Left renal cortex interstitium (tissue), 4 donors: Measurements from ENCODE around the gene POLR1E. TPM values are rescaled to one million over a fixed set of nuclear protein-coding genes. Genes with fewer than 3 reads are reported as not detected.
A peak's percentile ranks its signal among the peaks of the same experiment; 100 is the strongest.
"Not testable (repeated sequence)": the region's sequence is repeated elsewhere in the genome, so short reads cannot be mapped to it uniquely, and the experiment has no call there.

Experiments
- DNase-seq, 4 donors: peaks; one replicate each; pipeline ENCODE4 v3.0.0-alpha.2; 2013; ENCODE audit warnings: low read depth in 4 of 4, low spot score in 2 of 4, missing footprints in 1 of 4
- polyA plus RNA-seq, 4 donors: library from polyadenylated mRNA; unstranded; fragments of 120-200 nt; gene quantifications; one replicate each; pipeline ENCODE4 v1.2.1, GENCODE V29; 2013; ENCODE audit not compliant: insufficient read length in 4 of 4

Gene POLR1E
- polyA plus RNA-seq, 4 donors: 23.0 to 26.0 (median 23.7) TPM

DNA sequence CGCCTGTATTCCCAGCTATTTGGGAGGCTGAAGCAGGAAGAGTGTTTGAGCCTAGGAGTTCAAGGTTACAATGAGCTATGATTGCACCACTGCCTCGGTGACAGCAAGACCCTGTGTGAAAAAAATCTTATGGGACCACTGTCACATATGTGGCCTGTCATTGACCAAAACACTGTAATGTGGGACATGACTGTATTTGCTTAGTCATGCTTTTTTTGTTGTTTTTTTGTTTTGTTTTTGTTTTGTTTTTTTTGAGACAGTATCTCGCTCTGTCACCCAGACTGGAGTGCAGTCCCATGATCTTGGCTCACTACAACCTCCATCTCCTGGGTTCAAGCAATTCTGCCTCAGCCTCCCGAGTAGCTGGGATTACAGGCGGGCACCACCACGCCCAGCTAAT, 13.5 kb downstream of the POLR1E start:
- no peak for DNase-seq

DNA sequence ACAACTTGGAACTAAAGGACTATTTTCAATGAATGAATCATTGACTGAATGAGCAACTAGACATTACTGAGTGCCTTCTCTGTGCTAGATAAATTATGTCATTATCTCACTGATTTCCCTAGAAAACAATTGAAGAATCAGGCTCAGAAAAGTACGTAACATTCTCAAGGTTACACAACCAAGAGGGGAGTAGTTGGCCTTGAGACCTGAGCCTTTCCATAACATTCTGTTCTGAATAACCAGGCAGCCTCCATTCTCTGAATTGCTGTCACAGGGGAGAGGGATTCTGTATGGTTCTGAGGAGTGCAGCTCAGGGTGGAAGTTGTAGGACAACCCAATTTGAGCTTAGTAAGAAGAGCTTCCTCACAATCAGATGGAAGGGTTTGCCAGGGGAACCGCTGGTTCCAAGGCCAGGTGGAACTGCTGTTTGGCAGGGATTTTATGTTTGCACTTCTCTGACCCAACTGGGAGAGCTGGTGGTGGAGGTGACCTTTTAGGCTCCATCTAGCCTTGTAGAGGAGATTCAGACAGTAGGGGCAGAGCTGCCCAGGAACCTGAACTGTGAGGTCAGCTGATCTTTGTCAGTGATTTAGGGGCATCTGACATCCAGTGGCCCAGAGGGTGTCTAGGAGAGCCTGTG, 16.3 kb downstream of the POLR1E start:
- DNase-seq: no peak

DNA sequence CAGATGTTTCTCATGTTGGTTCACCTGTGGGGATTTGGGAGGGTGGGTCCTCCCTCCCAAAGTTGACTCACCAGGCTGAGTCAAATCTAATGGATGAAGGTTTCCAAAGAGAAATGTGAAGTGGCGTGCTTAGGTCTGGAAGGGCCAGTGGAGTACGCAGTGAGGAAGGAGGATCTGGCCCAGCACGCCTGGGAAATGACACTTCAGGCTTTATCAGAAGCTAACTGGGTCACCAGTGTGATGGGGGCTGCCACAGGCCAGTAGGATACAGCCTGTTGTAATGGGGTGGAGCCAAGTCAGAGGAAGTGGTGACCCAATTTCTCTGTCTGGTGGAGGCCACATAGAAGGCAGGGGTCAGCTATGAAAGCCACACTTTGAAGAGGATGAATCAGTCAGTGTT, 18.0 kb downstream of the POLR1E start:
- DNase-seq: no peak

DNA sequence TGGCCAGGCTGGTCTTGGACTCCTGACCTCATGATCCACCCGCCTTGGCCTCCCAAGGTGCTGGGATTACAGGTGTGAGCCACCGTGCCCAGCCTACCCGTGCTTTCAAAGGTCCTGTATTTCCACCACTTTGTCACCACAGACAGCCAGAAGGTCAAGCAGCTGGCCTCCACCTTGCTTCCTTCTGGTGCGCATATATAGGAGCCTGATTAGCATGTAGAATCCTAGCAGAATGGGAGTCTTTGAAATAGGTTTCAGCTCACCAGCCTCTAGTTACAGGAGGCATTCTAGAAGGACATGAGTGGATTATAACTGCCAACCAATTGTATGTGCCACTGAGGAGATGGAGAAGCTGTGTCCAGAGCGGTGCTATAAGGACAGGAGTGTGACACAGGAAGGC, 18.9 kb downstream of the POLR1E start:
- no peak for DNase-seq

DNA sequence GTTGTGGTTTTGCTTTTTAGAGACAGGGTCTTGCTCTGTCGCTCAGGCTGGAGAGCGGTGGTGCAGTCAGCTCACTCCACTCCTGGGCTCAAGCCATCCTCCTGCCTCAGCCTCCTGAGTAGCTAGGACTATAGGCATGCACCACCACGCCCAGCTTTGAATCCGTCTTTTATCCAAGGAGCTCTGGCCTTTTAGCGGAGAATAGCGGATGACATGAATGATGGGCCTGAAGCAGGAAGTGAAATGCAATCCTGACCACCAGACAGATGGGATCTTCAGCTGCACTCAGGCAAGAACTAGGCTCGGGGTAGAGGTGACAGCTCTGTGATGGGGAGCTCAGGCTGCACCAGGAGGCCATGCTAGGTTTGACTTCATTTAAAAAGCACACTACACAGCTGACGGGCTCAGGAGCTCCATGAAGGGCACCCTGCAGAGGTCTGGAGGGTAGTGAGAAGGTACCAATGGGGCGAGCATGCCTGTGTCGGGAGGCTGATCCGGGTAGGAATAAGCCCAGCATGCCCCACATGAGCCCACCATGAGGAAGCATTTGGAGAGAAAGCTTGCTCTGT, 21.9 kb downstream of the POLR1E start:
- no peak for DNase-seq

DNA sequence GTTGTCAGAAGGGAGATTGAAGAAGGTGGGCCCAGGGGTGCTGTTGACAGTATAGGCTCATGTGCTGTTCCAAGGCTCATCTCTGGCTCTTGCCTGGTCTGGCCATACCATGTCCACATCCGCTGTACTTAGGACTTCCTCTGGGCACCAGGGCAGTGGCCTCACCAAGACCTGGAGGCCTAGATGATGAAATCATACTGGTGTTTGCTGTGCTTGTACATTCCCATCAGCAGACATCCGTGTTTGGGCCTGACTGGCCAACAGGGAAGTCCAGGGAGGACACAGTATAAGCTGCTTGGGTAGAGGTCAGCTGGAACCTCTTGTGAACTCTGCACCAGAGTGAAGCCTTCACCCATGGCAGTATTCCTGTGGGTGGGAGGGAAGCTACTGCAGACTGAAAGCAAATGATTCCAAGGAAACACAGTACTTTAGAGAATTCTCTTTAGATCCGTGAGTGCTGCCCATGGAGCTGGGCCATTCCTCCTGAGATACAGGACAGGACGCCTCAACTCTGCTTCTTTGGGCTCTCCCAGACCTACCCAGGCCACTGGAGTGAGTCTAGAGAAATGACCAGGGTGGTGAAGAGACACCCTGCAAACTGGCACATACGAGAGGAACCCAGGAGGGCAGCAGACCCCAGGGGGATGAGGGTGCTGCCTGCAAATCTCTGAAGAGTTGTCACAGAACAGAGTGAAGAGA, 22.5 kb downstream of the POLR1E start:
- no peak for DNase-seq

DNA sequence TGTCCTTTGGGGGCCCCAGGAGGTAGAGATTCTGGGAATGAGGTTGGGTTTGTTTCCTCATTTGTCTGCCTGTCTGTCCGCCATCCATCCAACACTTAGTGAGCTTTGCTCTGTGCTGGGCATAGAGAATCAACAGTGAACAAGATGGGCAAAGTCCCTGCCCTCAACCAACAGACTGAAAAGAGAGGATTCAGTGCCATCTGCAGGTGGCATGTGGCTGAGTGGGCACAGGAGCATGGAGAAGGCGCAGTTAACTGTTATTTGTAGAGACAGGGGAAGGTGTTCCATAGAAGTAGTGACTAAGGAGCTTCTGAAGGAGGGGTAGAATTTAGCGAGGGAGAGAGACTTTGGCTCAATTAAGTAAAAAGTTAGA, 23.1 kb downstream of the POLR1E start:
- no peak for DNase-seq

DNA sequence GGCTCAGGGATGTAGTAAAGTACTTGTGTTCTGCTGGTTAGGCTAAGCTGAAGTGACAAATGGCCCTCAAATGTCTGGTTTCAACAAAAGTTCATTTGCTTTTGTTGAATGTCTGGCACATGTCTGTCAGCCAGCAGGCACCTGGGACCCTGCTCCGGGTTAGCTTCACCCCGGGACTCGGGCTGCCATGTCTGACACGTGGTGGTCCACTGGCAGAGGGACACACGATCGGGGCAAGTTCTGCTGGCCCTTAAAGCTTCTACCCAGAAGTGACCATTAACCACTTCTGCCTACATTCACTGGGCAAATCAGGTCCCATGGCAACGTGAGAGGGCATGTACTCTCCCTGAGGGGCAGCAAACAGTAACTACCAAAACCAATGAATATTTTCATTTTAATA, 23.8 kb downstream of the POLR1E start:
- no peak for DNase-seq

DNA sequence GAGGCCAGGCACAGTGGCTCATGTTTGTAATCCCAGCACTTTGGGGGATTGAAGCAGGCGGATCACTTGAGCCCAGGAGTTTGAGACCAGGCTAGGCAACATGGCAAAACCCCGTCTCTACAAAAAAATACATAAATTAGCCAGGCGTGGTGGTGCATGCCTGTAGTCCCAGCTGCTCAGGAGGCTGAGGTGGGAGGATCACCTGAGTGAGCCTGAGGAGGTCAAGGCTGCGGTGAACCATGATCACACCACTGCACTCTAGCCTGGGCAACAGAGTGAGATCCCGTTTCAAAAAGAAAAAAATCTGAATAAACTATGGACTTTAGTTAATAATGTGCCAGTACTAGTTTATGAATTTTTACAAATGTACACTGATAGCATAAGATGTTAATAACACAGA, 24.3 kb downstream of the POLR1E start:
- not testable (repeated sequence) for DNase-seq

DNA sequence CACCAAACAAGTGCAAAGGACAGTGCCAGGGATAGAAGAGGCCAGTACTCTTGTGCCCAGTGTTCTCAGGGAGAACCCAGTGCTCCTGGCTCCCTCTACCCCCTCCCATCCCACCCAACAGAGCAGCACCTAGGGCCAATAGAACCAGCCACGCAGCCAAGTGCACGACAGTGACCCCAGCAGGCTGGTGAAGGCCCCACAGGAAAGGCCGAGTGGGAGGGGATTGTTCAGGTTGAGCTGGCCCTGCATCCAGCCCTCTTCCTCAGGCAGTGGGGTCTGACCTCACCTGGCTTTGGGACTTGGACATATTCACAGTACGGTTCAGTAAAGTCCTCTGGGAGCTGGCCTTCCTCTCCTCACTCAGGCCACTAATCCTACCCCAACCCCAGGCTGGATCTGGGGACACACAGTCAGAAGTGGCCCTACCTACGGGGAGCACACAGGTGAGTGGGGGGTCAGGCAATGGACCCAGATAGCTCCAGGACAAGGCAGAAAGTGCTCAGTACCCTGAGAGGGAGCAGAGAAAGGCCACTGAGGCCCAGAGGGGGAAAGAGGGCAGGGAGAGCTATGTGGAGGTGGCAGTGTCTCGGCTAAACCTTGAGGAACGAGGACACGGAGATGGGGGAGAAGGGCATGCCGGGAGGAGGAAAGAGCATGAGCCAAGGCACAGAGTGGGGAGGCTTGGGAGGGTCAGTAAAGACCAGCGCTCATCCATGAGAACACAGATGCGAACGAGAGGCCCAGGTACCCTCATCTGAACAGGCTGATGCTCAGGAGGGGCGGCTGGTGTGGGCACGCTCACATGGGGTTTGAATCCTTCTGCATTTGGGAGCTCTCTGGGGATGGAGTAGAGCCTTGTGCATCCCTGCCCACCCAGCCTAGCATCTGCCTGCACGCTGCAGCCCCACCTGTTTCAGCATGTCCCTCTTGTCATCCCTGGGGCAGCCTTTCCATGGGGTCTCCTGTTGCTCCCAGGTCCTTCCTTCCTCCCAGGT, 25.6 kb downstream of the POLR1E start:
- DNase-seq: no peak

DNA sequence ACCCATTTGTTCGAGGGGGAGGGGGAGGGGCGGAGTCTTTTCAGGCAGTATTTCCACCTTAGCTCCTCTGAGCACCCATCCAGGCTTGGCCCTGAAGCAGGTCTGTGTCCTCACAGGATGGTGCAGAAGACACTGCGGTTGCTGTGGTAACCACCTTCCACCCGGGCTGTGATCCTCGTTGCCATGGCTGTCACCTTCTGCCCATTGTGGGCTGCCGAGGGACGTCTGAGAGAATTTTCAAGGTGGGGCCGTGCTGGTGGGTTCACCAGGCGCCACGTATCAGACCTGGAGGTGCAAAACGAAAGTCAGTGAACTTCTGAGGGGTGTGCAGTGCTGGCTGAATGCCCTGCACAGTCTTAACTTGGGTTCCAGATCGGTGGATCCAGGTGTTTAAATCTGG, 26.7 kb downstream of the POLR1E start:
- no peak for DNase-seq

DNA sequence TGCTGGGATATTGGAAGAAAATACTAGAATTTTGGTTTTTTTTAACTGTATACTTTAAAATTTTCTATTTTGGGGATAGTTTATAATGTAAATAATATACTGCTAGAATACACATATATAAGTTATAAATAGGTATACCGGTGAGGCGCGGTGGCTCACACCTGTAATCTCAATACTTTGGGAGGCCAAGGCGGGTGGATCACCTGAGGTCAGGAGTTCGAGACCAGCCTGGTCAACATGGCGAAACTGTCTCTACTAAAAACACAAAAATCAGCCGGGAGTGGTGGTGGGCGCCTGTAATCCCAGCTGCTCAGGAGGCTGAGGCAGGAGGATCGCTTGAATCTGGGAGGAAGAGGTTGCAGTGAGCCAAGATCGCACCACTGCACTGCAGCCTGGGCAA, 28.7 kb downstream of the POLR1E start:
- DNase-seq: not testable (repeated sequence)

DNA sequence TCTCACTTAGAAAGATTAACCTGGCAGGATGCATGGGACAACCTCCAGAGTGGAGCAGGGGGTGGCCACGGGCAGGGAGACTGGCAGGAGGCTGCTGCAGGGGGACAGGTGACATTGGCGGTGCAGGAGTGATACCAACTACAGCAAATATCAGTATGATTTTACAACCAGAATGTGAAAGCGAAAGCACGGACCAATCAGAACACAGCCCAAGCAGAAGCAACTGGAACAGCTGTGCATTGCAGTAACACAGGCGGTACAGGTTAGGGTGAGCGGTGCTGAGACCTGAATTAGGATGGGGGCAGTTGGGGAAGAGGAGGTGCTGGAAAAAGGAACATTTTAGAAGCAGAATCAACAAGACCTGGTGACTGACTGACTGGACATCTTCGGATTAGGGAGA, 29.3 kb downstream of the POLR1E start:
- DNase-seq: no peak

DNA sequence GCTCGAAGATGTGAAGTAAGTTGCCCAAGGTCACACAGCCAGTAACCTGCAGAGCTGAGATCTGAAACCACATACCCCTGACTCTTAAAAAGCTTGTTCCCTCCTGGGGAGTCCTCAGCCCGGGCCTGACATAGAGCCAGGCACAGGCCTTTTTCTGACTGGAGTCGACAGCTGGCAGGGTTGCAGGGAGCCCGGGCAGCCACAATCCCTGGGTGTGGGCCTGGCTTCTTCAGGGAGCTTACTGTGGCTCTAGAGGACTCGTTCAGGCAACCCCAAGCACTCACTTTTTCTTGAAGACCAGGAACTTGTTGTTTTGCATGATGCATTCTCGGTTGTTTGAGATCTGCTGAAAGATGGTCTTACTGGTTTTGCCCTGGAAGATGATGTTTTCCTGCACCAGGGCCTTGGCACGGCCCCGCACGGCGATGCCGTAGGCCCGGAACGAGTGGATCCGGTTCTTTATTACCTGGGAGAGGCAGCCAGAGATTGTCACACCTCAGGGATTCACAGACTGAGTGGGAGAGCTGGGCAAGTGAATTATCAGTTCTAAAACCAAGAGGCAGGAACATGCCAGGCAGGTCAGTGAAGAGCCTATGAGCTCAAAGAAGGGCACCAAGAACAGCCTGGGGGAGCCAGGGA, 30.0 kb downstream of the POLR1E start:
- no peak for DNase-seq

DNA sequence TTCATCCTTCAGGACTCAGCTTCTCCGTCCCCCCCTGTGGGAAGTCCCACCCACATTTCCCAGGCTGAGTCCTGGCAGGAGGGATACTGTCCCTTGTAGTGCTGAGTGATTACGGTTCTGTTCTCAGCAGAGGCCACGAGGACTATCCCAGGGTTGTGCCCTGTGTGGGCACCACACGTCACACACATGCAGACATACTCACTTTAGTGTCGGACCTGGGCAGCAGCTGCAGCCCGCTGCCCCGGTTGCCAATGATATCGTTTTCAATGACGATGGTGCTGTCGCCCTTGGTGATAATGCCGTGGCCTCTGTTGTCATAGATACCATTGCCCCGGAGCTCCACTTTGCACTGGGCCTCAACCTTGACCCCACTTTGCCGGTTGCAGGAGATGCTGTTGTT, 32.2 kb downstream of the POLR1E start:
- DNase-seq: no peak

DNA sequence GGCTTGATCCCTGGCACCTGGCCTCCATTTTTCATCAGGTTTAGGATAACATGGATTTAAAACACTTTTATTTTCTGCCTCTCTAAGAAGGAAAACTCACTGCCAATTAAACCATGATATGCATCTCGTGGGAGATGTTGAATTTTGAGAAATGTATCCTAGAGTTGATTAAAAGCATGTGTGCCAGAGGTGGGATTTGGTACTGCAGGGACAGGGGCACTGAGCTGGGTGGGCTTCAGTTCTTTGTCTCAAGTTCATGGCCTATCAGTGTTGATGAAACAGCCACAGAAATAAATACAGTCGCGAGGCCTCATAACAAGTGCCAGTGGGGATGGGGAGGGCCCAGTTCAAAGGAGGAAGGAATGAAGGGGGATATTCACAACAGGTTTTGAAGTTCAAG, 34.9 kb downstream of the POLR1E start:
- no peak for DNase-seq

DNA sequence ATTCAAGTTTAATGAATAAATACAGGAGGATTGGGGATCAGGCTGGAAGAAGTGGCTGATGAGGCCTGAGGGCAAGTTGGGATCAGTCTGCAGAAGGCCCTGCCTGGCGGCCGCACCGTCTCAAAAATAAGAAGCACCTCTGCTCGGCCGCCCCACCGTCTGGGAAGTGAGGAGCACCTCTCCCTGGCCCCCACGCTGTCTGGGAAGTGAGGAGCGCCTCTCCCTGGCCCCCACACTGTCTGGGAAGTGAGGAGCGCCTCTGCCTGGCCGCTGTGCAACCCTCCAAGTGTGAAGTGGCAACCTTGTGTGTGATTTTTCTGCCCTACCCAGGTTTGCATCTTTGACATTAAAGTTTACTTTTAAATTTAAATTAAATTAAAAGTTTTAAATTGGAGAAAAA, 35.4 kb downstream of the POLR1E start:
- DNase-seq: no peak

DNA sequence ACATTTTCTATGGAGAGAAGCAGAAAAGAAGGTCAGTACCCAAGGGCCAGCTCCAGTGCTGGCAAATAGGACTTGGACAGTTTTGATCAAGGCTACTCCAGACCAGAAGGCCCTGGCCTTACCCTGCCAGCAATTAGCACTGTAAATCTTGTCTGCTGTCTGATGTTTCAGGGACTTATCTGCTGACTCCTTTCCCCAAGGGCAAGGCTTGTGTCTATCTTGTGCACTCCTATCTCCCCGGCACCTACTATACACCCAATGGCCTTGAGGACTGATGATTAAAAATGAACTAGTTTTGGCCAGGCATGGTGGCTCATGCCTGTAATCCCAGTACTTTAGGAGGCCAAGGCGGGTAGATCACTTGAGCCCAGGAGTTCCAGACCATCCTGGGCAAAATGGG, 37.2 kb downstream of the POLR1E start:
- no peak for DNase-seq

DNA sequence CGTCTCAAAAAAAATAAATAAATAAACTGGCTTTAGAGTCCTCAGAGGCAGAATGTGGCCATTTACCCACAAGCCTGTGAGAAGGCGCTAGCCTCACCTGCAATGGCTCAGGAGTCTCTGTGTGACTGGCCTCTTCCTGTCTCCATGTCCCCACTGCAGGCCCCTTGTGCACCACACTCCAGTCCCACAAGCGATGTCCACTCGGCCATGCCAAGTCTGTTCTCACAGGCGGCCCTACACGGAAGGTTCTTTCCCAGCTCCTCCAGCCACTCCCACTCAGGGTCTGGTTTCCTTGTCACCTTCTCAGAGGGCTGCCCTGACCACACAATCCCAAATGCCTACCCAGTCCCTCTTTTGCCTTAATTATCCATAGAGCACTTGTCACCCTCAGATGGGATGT, 38.2 kb downstream of the POLR1E start:
- no peak for DNase-seq

DNA sequence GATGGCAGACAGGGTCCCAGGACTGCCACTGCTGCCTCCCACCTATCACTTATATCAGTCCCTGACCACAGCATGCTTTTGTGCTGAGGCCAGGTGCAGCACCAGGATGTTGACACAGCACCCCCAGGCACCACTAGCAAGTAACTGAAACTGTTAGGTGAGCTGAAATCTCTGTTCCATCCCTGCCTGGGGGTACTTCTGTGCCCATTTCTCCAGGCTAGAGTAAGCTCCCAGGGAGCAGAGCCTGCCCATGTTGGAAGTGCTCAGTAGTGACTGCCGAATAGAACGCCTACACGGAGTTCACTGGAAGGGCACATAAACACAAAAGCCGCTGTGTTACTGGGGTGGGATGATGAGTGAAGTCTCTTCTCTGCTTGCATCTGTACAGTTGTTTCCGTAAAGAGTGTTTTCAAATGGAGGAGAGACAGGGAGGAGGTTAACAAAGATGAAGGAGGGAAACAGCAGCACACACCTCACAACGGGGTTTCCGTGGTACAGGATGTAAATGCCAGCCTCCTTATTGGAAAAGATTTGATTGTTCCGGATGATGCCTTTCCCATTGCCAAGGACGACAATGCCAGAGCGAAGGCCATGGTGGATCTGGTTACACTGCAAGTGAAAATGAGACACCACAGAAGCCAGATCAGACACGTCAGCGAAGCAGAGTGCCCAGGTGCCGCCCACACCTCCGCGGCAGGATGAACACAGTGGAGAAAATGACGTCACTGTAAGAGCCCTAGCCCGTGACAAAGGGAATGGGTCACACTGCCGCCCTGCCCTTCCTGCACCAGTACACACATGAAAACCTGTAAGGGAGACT, 43.1 kb downstream of the POLR1E start:
- peak; percentile 37 to 60 (median 47) for DNase-seq
